ENCODE data around the gene FAM222A.

DNA sequence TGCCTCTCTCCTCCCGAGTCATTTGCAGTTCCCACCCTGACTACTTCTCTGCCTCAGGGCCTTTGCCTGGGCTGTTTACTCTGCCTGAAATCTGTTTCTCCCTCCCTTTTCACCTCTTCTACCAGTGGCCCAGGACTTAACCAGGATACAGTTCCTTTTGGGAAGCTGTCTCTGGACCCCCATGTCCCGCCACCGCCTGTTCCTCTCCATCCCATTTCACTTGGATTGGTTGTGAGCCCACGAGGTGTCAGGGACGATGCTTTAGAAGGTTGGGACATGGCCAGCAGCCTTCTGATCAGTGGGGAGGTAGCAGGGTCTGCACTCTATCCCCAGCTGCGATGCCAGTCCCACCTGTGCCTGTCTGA lies 51.8 kb downstream of the FAM222A start:
- TF ChIP-seq, protein P1, sequence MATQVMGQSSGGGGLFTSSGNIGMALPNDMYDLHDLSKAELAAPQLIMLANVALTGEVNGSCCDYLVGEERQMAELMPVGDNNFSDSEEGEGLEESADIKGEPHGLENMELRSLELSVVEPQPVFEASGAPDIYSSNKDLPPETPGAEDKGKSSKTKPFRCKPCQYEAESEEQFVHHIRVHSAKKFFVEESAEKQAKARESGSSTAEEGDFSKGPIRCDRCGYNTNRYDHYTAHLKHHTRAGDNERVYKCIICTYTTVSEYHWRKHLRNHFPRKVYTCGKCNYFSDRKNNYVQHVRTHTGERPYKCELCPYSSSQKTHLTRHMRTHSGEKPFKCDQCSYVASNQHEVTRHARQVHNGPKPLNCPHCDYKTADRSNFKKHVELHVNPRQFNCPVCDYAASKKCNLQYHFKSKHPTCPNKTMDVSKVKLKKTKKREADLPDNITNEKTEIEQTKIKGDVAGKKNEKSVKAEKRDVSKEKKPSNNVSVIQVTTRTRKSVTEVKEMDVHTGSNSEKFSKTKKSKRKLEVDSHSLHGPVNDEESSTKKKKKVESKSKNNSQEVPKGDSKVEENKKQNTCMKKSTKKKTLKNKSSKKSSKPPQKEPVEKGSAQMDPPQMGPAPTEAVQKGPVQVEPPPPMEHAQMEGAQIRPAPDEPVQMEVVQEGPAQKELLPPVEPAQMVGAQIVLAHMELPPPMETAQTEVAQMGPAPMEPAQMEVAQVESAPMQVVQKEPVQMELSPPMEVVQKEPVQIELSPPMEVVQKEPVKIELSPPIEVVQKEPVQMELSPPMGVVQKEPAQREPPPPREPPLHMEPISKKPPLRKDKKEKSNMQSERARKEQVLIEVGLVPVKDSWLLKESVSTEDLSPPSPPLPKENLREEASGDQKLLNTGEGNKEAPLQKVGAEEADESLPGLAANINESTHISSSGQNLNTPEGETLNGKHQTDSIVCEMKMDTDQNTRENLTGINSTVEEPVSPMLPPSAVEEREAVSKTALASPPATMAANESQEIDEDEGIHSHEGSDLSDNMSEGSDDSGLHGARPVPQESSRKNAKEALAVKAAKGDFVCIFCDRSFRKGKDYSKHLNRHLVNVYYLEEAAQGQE (tag by site-specific recombination; IDR thresholded peaks at IDR 0.05): no peak
- TF ChIP-seq ZNF510 (tag by site-specific recombination; IDR thresholded peaks at IDR 0.05; ENCODE audit: insufficient replicate concordance) (no peak), BCL11A (tag by site-specific recombination; IDR thresholded peaks at IDR 0.05; ENCODE audit: low read depth) (no peak), ZSCAN16 (tag by site-specific recombination; IDR thresholded peaks at IDR 0.05) (no peak), ZNF37A (tag by site-specific recombination; IDR thresholded peaks at IDR 0.05) (no peak)
- TF ChIP-seq, protein P2, sequence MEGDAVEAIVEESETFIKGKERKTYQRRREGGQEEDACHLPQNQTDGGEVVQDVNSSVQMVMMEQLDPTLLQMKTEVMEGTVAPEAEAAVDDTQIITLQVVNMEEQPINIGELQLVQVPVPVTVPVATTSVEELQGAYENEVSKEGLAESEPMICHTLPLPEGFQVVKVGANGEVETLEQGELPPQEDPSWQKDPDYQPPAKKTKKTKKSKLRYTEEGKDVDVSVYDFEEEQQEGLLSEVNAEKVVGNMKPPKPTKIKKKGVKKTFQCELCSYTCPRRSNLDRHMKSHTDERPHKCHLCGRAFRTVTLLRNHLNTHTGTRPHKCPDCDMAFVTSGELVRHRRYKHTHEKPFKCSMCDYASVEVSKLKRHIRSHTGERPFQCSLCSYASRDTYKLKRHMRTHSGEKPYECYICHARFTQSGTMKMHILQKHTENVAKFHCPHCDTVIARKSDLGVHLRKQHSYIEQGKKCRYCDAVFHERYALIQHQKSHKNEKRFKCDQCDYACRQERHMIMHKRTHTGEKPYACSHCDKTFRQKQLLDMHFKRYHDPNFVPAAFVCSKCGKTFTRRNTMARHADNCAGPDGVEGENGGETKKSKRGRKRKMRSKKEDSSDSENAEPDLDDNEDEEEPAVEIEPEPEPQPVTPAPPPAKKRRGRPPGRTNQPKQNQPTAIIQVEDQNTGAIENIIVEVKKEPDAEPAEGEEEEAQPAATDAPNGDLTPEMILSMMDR (tag by site-specific recombination; IDR thresholded peaks at IDR 0.05): no peak
- TF ChIP-seq, protein P3, sequence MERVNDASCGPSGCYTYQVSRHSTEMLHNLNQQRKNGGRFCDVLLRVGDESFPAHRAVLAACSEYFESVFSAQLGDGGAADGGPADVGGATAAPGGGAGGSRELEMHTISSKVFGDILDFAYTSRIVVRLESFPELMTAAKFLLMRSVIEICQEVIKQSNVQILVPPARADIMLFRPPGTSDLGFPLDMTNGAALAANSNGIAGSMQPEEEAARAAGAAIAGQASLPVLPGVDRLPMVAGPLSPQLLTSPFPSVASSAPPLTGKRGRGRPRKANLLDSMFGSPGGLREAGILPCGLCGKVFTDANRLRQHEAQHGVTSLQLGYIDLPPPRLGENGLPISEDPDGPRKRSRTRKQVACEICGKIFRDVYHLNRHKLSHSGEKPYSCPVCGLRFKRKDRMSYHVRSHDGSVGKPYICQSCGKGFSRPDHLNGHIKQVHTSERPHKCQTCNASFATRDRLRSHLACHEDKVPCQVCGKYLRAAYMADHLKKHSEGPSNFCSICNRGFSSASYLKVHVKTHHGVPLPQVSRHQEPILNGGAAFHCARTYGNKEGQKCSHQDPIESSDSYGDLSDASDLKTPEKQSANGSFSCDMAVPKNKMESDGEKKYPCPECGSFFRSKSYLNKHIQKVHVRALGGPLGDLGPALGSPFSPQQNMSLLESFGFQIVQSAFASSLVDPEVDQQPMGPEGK (tag by site-specific recombination; IDR thresholded peaks at IDR 0.05): no peak

Data from HEK293 (cell line).